Mononuclear cell (primary cell): ENCODE results near the gene FGF4. TPM values are rescaled to one million over a fixed set of nuclear protein-coding genes. Genes with fewer than 3 reads are reported as not detected.

ENCODE experiments used
- H3K27me3 ChIP-seq: 2 replicates; pipeline ENCODE4 v1.6.0; 2011; ENCODE audit warnings: low read length, control low read depth; ENCODE audit not compliant: insufficient read depth
- H3K4me1 ChIP-seq: 2 replicates; pipeline ENCODE4 v1.5.1; 2011; ENCODE audit warnings: mild to moderate bottlenecking, low read length, control low read depth; ENCODE audit not compliant: insufficient read depth
- H3K4me3 ChIP-seq: 2 replicates; pipeline ENCODE4 v1.5.1; 2011; ENCODE audit warnings: mild to moderate bottlenecking, low read length, moderate library complexity
- H3K9me3 ChIP-seq: 2 replicates; pipeline ENCODE4 v1.5.1; 2011; ENCODE audit warnings: low read depth, mild to moderate bottlenecking, control low read depth, low read length
- total RNA-seq: library from RNA; depleted of rRNA; stranded (reverse); fragments of >200 nt; gene quantifications from one replicate; pipeline ENCODE4 v1.2.3, GENCODE V29; 2012

FGF4 gene
- not detected for total RNA-seq

DNA sequence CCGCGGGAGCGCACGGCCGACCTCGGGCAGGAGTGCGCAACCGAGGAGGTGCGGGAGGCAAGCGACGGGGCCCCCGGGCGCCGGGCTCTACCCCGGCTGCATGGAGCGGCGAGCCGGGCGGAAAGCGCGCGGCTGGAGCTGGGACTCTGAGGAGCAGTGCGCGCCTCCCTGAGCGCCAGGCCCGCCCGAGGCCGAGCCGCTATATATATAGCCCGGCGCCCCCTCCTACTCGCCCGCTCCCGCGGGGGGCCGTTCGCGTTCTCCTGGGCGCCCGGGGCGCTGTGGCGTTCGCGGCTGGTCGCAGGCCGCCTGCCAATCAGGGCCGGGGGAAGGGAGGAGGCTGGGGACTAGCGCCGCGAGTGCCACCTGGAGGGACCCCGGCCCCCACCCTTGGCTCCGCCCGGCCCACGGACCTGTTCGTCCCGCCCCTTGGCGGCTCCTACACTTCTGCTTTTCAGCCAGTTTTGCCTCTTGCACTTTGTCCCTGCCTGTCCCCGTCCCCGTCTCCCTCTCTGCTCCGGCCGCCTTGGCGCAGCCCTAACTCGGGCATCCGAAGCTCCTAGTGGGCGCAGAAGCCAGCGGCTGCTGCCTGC is at the start of gene FGF4:
TSS of gene FGF4 (minus strand) at position 179 of the 593 bp plus-strand sequence. CDS start 257 bp downstream, outside the sequence.
- no peaks in the 10 kb centered on the region for H3K4me1 ChIP-seq

DNA sequence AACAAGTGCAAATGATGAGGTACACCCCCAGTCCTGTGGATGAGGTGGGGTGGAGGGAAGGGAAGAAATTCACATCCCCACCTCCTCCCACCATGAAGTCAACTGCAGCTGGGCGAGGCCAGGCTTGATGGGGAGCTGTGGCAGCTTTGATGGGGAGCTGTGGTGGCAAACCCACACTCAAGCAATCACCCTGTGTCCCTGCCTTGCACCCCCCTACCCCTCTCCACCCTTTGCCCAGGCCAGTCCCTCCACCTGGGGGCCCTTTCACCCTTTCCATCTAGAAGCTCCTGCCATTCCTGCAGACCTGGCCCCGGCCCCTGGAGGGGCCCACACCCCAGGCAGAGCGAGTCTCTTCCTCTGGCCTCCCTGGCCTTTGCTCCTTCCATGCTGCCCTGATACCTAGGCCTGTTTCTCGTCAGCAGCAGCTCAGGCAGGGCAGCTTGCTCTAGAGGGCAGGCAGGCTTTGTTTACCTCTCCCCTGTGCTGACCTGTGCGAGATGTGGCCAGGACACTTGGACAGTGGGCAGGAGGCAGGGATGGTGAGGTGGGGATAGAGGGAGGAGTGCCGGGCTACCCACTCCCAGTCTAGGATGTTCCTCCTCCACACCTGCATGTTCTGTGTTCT is 48.6 kb upstream of the FGF4 start:
- H3K9me3 ChIP-seq = no peaks in the 10 kb centered on the region

More for the DNA sequence above, at the start of gene FGF4:
- Histone ChIP-seq H3K9me3 (no peaks in the 10 kb centered on the region), H3K4me3 (no peak within 1 kb of the TSS), H3K27me3 (peaks cover 12% of the 10 kb centered on the region)

DNA sequence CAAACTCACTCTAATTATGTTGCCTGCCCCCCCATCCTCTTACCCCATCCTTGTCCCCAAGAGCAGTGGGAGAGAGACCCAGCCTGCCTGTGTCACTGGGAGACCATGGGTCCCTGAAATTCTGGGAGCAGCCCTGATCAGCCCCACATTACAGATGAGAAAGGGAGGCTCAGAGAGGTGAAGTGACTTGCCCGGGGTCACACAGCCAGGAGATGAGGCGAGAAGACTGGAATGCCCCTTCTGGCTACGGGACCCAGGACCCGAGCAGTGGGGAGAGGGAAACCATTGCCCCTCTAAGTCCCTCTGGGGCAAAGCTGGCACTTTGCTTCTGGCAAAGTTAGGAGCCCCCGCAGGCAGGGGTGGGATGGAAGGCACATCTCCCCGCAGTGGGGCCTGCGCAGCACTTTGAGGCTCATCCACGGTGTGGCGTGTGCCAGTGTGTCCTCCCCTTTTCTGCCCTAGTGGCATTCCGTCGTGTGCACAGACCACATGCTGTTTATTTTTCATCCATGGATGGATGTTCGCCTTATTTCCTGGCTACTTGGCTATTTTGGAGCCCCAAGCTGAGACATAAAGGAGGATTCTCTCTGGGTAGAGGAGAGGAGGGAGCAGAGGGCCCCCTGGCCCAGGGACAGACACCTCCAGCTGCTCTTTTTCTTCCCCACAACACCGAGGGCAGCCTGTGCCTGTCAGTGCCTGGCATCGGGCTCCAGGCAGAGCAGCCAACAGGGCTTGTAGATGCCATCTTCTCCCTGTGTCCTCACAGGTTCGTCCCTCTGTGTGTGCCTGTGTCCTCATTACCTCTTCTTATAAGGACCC is 47.7 kb upstream of the FGF4 start:
- no peak overlapping the region for H3K4me3 ChIP-seq
- no peaks in the 10 kb centered on the region for H3K4me1 ChIP-seq
- H3K9me3 ChIP-seq = no peaks in the 10 kb centered on the region
- peaks cover 4% of the 10 kb centered on the region for H3K27me3 ChIP-seq

More for the DNA sequence above, 48.6 kb upstream of the FGF4 start:
- H3K4me1 ChIP-seq = no peaks in the 10 kb centered on the region
- H3K27me3 ChIP-seq = peaks cover 4% of the 10 kb centered on the region
- H3K4me3 ChIP-seq = no peak overlapping the region

GRCh38 chr11:69821511-69822040 is 46.4 kb upstream of the FGF4 start:
- H3K27me3 ChIP-seq = peaks cover 14% of the 10 kb centered on the region
- H3K4me1 ChIP-seq = no peaks in the 10 kb centered on the region
- H3K9me3 ChIP-seq = no peaks in the 10 kb centered on the region
- no peak overlapping the region for H3K4me3 ChIP-seq

GRCh38 chr11:69820441-69820840 is 45.3 kb upstream of the FGF4 start:
- Histone ChIP-seq H3K4me3 (no peak overlapping the region), H3K4me1 (no peaks in the 10 kb centered on the region), H3K9me3 (no peaks in the 10 kb centered on the region), H3K27me3 (peaks cover 21% of the 10 kb centered on the region)

- Histone ChIP-seq H3K4me3 (no peak overlapping the region), H3K27me3 (peaks cover 21% of the 10 kb centered on the region), H3K4me1 (no peaks in the 10 kb centered on the region), H3K9me3 (no peaks in the 10 kb centered on the region)
Measured at GRCh38 chr11:69819541-69820070, 44.5 kb upstream of the FGF4 start.

- Histone ChIP-seq H3K4me1 (no peaks in the 10 kb centered on the region), H3K9me3 (no peaks in the 10 kb centered on the region), H3K4me3 (no peak within 1 kb of the TSS), H3K27me3 (peaks cover 21% of the 10 kb centered on the region)
Measured at GRCh38 chr11:69818603-69819441, 43.7 kb upstream of the FGF4 start, which contains the start of gene FGF3. Gene FGF3 (minus strand): TSS chr11:69819416. CDS start chr11:69818933, 483 bp downstream.

DNA sequence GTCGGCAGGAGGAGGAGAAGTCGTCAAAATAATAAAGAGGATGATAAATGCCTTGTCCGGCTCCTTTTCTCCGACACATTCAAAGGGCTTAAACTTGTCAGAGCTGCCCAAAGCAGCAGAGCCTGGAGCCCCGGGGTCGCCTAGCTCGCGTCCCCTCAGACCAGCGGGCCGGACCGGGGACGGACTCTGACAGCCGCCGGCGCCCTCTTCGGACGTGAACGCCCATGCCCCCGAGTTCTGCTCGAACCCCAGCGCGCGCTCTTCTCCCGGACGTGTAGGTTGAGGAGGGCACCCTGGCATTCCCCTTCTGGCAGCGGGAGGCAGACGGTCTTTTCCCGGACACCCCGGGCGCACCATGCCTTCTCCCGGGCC is 43.1 kb upstream of the FGF4 start:
- Histone ChIP-seq H3K27me3 (peaks cover 21% of the 10 kb centered on the region), H3K4me1 (no peaks in the 10 kb centered on the region), H3K4me3 (no peak overlapping the region), H3K9me3 (no peaks in the 10 kb centered on the region)

- H3K4me3 ChIP-seq = no peak overlapping the region
- H3K27me3 ChIP-seq = peaks cover 21% of the 10 kb centered on the region
- no peaks in the 10 kb centered on the region for H3K9me3 ChIP-seq
- H3K4me1 ChIP-seq = no peaks in the 10 kb centered on the region
Measured at GRCh38 chr11:69817265-69818230, 42.4 kb upstream of the FGF4 start.

GRCh38 chr11:69816671-69817070 is 41.5 kb upstream of the FGF4 start:
- peaks cover 21% of the 10 kb centered on the region for H3K27me3 ChIP-seq
- H3K9me3 ChIP-seq = no peaks in the 10 kb centered on the region
- H3K4me1 ChIP-seq = no peaks in the 10 kb centered on the region
- H3K4me3 ChIP-seq = no peak overlapping the region

DNA sequence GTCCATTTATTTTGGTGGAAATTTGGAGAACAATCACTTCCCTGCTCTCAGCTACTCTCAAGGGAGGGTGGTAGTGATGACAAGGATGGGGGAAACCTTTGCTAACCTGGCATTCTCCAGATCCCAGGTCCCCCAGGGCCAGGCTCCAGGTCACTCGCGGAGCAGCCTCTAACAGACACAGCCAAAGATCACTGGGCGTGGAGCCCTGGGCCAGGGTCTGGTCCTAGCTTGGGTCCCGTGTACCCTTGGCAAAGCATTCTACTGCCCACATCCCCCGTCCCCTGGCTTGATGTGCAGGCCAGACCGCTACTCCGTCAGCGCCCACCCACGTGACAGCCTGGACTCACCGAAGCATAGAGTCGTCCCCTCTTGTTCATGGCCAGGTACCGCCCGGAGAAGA is 40.8 kb upstream of the FGF4 start:
- H3K9me3 ChIP-seq = no peaks in the 10 kb centered on the region
- H3K4me1 ChIP-seq = no peaks in the 10 kb centered on the region
- H3K27me3 ChIP-seq = peaks cover 21% of the 10 kb centered on the region
- no peak overlapping the region for H3K4me3 ChIP-seq

- no peak overlapping the region for H3K4me3 ChIP-seq
- peaks cover 18% of the 10 kb centered on the region for H3K27me3 ChIP-seq
- H3K4me1 ChIP-seq = no peaks in the 10 kb centered on the region
- H3K9me3 ChIP-seq = no peaks in the 10 kb centered on the region
Measured at GRCh38 chr11:69814902-69815301, 39.8 kb upstream of the FGF4 start.

- no peak overlapping the region for H3K4me3 ChIP-seq
- peaks cover 17% of the 10 kb centered on the region for H3K27me3 ChIP-seq
- no peaks in the 10 kb centered on the region for H3K4me1 ChIP-seq
- H3K9me3 ChIP-seq = no peaks in the 10 kb centered on the region
Measured at GRCh38 chr11:69814411-69814810, 39.3 kb upstream of the FGF4 start.
